HEK293 (cell line): Measurements from ENCODE around the gene CCL7.

Experiments used
- CTCF ChIA-PET: fragments of 350-600 bp; formaldehyde crosslinking; extraction: SDS; loops from one replicate; lab custom pipeline; 2021; ENCODE audit warnings: antibody characterized with exemption; lab: Yijun Ruan, JAX
- POLR2A ChIA-PET: fragments of 300-600 bp; formaldehyde crosslinking; extraction: SDS; loops from one replicate; lab custom pipeline; 2020; ENCODE audit warnings: antibody characterized with exemption, inconsistent platforms; lab: Yijun Ruan, JAX
- H3K27ac ChIP-seq: fragments of 200-500 bp; sonication (Bioruptor generic); 2 replicates; pipeline ENCODE4 v1.5.1; 2014; ENCODE audit warnings: low read depth, low read length, control low read depth, inconsistent platforms; ENCODE audit errors: extremely low read depth
- H3K36me3 ChIP-seq, 2 experiments: fragments of 200-500 bp in 1 of 2; sonication (Bioruptor generic) in 1 of 2; 1 replicate in 1 of 2; 2 replicates in 1 of 2; pipeline ENCODE4 v1.5.1; 2014 to 2017; ENCODE audit warnings: inconsistent platforms in 2 of 2, low read length in 2 of 2; ENCODE audit not compliant: control insufficient read depth in 2 of 2, insufficient read depth in 1 of 2
- H3K4me1 ChIP-seq: fragments of 200-500 bp; sonication (Bioruptor generic); 2 replicates; pipeline ENCODE4 v1.5.1; 2014; ENCODE audit warnings: mild to moderate bottlenecking, low read length, inconsistent platforms; ENCODE audit not compliant: control insufficient read depth, insufficient read depth
- H3K4me3 ChIP-seq: 2 replicates; pipeline ENCODE4 v1.5.1; 2011; ENCODE audit warnings: low read depth, mild to moderate bottlenecking, control low read depth, low read length, moderate library complexity
- H3K9me3 ChIP-seq: fragments of 200-500 bp; sonication (Bioruptor generic); 2 replicates; pipeline ENCODE4 v1.5.1; 2014; ENCODE audit warnings: low read depth, low read length, inconsistent platforms; ENCODE audit not compliant: control insufficient read depth, insufficient read depth
- BCL11A ChIP-seq: fragments of 450-650 bp; formaldehyde crosslinking; IDR thresholded peaks from 2 replicates; pipeline ENCODE4 v1.5.1; 2016; ENCODE audit warnings: low read depth, missing biosample characterization, missing genetic modification characterization
- BCL6B ChIP-seq: fragments of 450-650 bp; formaldehyde crosslinking; IDR thresholded peaks from 2 replicates; pipeline ENCODE4 v1.5.1; 2017; ENCODE audit warnings: missing biosample characterization, missing genetic modification characterization
- EGR2 ChIP-seq: fragments of 450-650 bp; formaldehyde crosslinking; IDR thresholded peaks from 2 replicates; pipeline ENCODE4 v1.5.1; 2016; ENCODE audit warnings: low read depth, missing biosample characterization, missing genetic modification characterization
- GLI2 ChIP-seq: fragments of 450-650 bp; formaldehyde crosslinking; IDR thresholded peaks from 2 replicates; pipeline ENCODE4; 2017; ENCODE audit warnings: missing biosample characterization, missing genetic modification characterization, low read depth, borderline replicate concordance
- HOXA7 ChIP-seq: sonication (generic); formaldehyde crosslinking; IDR thresholded peaks from 2 replicates; pipeline ENCODE4 v1.8.1; 2022; ENCODE audit warnings: missing genetic modification reagents, borderline replicate concordance
- KLF1 ChIP-seq: fragments of 450-650 bp; formaldehyde crosslinking; IDR thresholded peaks from 2 replicates; pipeline ENCODE4 v1.5.1; 2016; ENCODE audit warnings: missing biosample characterization, missing genetic modification characterization
- PRDM6 ChIP-seq: fragments of 450-650 bp; formaldehyde crosslinking; IDR thresholded peaks from 2 replicates; pipeline ENCODE4 v1.5.1; 2017; ENCODE audit warnings: missing biosample characterization, missing genetic modification characterization
- RBAK ChIP-seq: fragments of 450-650 bp; formaldehyde crosslinking; IDR thresholded peaks from 2 replicates; pipeline ENCODE4 v1.5.1; 2016; ENCODE audit warnings: missing biosample characterization, missing genetic modification characterization
- SP7 ChIP-seq: fragments of 450-650 bp; formaldehyde crosslinking; IDR thresholded peaks from 2 replicates; pipeline ENCODE4 v1.5.1; 2016; ENCODE audit warnings: missing biosample characterization, missing genetic modification characterization
- TCF7L2 ChIP-seq: IDR thresholded peaks from 2 replicates; pipeline ENCODE4 v1.6.1; 2011; ENCODE audit warnings: low read depth, mild to moderate bottlenecking, inconsistent platforms, low read length, moderate library complexity, borderline replicate concordance
- ZBTB11 ChIP-seq: fragments of 450-650 bp; formaldehyde crosslinking; conservative IDR thresholded peaks from 2 replicates; pipeline ENCODE4 v1.5.1; 2016; ENCODE audit warnings: low read depth, missing biosample characterization, missing genetic modification characterization
- ZBTB26 ChIP-seq: fragments of 450-650 bp; formaldehyde crosslinking; optimal IDR thresholded peaks from 2 replicates; pipeline ENCODE3; 2016; ENCODE audit warnings: missing biosample characterization, mild to moderate bottlenecking, missing genetic modification characterization
- ZBTB49 ChIP-seq: fragments of 450-650 bp; formaldehyde crosslinking; IDR thresholded peaks from 2 replicates; pipeline ENCODE4 v1.5.1; 2016; ENCODE audit warnings: missing biosample characterization, missing genetic modification characterization, low read depth
- ZNF138 ChIP-seq: fragments of 450-650 bp; formaldehyde crosslinking; IDR thresholded peaks from 2 replicates; pipeline ENCODE4 v1.5.1; 2016; ENCODE audit warnings: missing biosample characterization, missing genetic modification characterization, borderline replicate concordance
- ZNF311 ChIP-seq: fragments of 450-650 bp; formaldehyde crosslinking; IDR thresholded peaks from 2 replicates; pipeline ENCODE4 v1.5.1; 2017; ENCODE audit warnings: missing biosample characterization, missing genetic modification characterization, borderline replicate concordance
- ZNF335 ChIP-seq: fragments of 450-650 bp; formaldehyde crosslinking; conservative IDR thresholded peaks from 2 replicates; pipeline ENCODE4 v1.5.1; 2016; ENCODE audit warnings: missing biosample characterization, missing genetic modification characterization
- ZNF350 ChIP-seq: fragments of 450-650 bp; formaldehyde crosslinking; IDR thresholded peaks from 2 replicates; pipeline ENCODE4 v1.5.0; 2017; ENCODE audit warnings: missing biosample characterization, mild to moderate bottlenecking, missing genetic modification characterization
- ZNF354C ChIP-seq: fragments of 450-650 bp; formaldehyde crosslinking; IDR thresholded peaks from 2 replicates; pipeline ENCODE4 v1.5.1; 2016; ENCODE audit warnings: missing biosample characterization, missing genetic modification characterization, low read depth, borderline replicate concordance
- ZNF37A ChIP-seq: fragments of 450-650 bp; IDR thresholded peaks from 2 replicates; pipeline ENCODE4 v1.5.1; 2018; ENCODE audit warnings: missing biosample characterization, missing genetic modification characterization
- ZNF626 ChIP-seq: fragments of 450-650 bp; sonication (Bioruptor Pico); formaldehyde crosslinking; IDR thresholded peaks from 2 replicates; pipeline ENCODE4 v1.5.1; 2018; ENCODE audit warnings: missing biosample characterization, missing genetic modification characterization, inconsistent platforms

The CCL7 gene

GRCh38 chr17:34303606-34304005, 33.6 kb downstream of the CCL7 start:
- H3K4me3 ChIP-seq, result no peak overlapping the region

GRCh38 chr17:34305061-34305460, 35.0 kb downstream of the CCL7 start:
- Histone ChIP-seq H3K4me1 (no peaks in the 10 kb centered on the region), H3K36me3 (no peaks in the 10 kb centered on the region), H3K27ac (no peak overlapping the region), H3K9me3 (no peaks in the 10 kb centered on the region), H3K4me3 (no peak overlapping the region)
- CTCF ChIA-PET, result interaction anchor here (0.7 to 15.4 kb wide), 14 partner anchors 13 to 153 kb away, joined by 3 to 206 read pairs (median 4); partner anchors contain the start of gene CCL1
- TF ChIP-seq PRDM6 (tag by site-specific recombination) (no peak), BCL11A (no peak), ZNF350 (no peak), ZNF138 (no peak), ZNF335 (tag by site-specific recombination) (no peak), ZNF626 (tag by site-specific recombination) (no peak), ZBTB49 (tag by site-specific recombination) (no peak)
- POLR2A ChIA-PET, result no interaction called here

More at GRCh38 chr17:34303606-34304005, 33.6 kb downstream of the CCL7 start:
- CTCF ChIA-PET, result interaction anchor here (0.7 to 15.4 kb wide), 5 partner anchors 15 to 103 kb away, joined by 3 to 206 read pairs (median 4); partner anchors contain the start of gene CCL1
- H3K4me1 ChIP-seq, result no peaks in the 10 kb centered on the region
- TF ChIP-seq GLI2 (no peak), ZBTB11 (tag by site-specific recombination) (no peak), TCF7L2 (no peak), ZBTB26 (tag by site-specific recombination) (no peak), SP7 (tag by site-specific recombination) (no peak), HOXA7 (CRISPR knock-in tag) (no peak), RBAK (tag by site-specific recombination) (no peak), KLF1 (no peak), ZNF37A (tag by site-specific recombination) (no peak), ZNF354C (no peak), BCL6B (tag by site-specific recombination) (no peak), EGR2 (tag by site-specific recombination) (no peak), ZNF311 (tag by site-specific recombination) (no peak)
- TF ChIP-seq, all 188 proteins: peak for 0
- POLR2A ChIA-PET, result no interaction called here
- H3K27ac ChIP-seq, result no peak overlapping the region
- H3K9me3 ChIP-seq, result no peaks in the 10 kb centered on the region
- no peaks in the 10 kb centered on the region for H3K36me3 ChIP-seq
